GM23338 (cell line): Measurements from ENCODE around the gene HSCB. TPM values are rescaled to one million over a fixed set of nuclear protein-coding genes. Genes with fewer than 3 reads are reported as not detected.
A peak's percentile ranks its signal among the peaks of the same experiment; 100 is the strongest.

Experiments used
- ATAC-seq: fragments of 200-7000 bp; cut with Tn5 transposase; 3 replicates; pipeline ENCODE4 v1.9.1; 2020
- DNase-seq: peaks from one replicate; pipeline ENCODE4 v3.0.0-alpha.2; 2015; ENCODE audit warnings: low spot score
- H2AFZ ChIP-seq: fragments of 200-600 bp; sonication (generic); 2 replicates; pipeline ENCODE4 v1.8.0; 2016; ENCODE audit warnings: antibody characterized with exemption, mild to moderate bottlenecking, moderate library complexity
- H3F3A ChIP-seq: fragments of 200-600 bp; sonication (generic); replicated peaks from 2 replicates; pipeline ENCODE4 v1.8.0; 2017; ENCODE audit warnings: antibody characterized with exemption, mixed run types, low read depth
- H3K27ac ChIP-seq: fragments of 200-600 bp; sonication (generic); 2 replicates; pipeline ENCODE4 v1.6.1; 2016; ENCODE audit warnings: low read depth
- H3K27me3 ChIP-seq: fragments of 200-600 bp; sonication (generic); 2 replicates; pipeline ENCODE4 v1.8.0; 2016; ENCODE audit warnings: mild to moderate bottlenecking, mixed run types, moderate library complexity; ENCODE audit not compliant: insufficient read depth
- H3K36me3 ChIP-seq: fragments of 200-600 bp; sonication (generic); 2 replicates; pipeline ENCODE4 v1.8.0; 2016; ENCODE audit warnings: mild to moderate bottlenecking; ENCODE audit not compliant: insufficient read depth
- H3K4me1 ChIP-seq: fragments of 200-600 bp; sonication (generic); 2 replicates; pipeline ENCODE4 v1.8.0; 2016; ENCODE audit warnings: mild to moderate bottlenecking, moderate library complexity; ENCODE audit not compliant: insufficient read depth
- H3K4me2 ChIP-seq: fragments of 200-600 bp; sonication (generic); 2 replicates; pipeline ENCODE4 v1.7.1; 2017; ENCODE audit warnings: mixed run types
- H3K4me3 ChIP-seq: fragments of 200-600 bp; sonication (generic); 2 replicates; pipeline ENCODE4 v1.6.1; 2016; ENCODE audit warnings: mixed run types
- H3K79me2 ChIP-seq: fragments of 200-600 bp; sonication (generic); replicated peaks from 2 replicates; pipeline ENCODE4 v1.8.0; 2017; ENCODE audit warnings: mild to moderate bottlenecking; ENCODE audit not compliant: insufficient read depth
- H3K9me2 ChIP-seq: fragments of 200-600 bp; sonication (generic); 2 replicates; pipeline ENCODE4 v1.8.0; 2017; ENCODE audit not compliant: insufficient read depth
- H4K20me1 ChIP-seq: fragments of 200-600 bp; sonication (generic); replicated peaks from 2 replicates; pipeline ENCODE4 v1.8.0; 2017; ENCODE audit warnings: mild to moderate bottlenecking; ENCODE audit not compliant: insufficient read depth
- H3K27ac Mint-ChIP-seq: 2 replicates; pipeline ENCODE4 v1.8.0; 2020; ENCODE audit warnings: inconsistent platforms, mild to moderate bottlenecking, moderate library complexity, mixed read lengths
- H3K27me3 Mint-ChIP-seq: 3 replicates; pipeline ENCODE4 v1.8.0; 2022; ENCODE audit warnings: low read depth, mild to moderate bottlenecking, moderate library complexity, mixed read lengths, inconsistent platforms; ENCODE audit not compliant: insufficient read depth, poor library complexity
- H3K36me3 Mint-ChIP-seq: 3 replicates; pipeline ENCODE4 v1.8.0; 2021; ENCODE audit warnings: low read depth, mild to moderate bottlenecking, inconsistent platforms, moderate library complexity, mixed read lengths
- H3K4me1 Mint-ChIP-seq: 3 replicates; pipeline ENCODE4 v1.8.0; 2020; ENCODE audit warnings: mild to moderate bottlenecking, inconsistent platforms, mixed read lengths
- H3K4me3 Mint-ChIP-seq: 3 replicates; pipeline ENCODE4 v1.8.0; 2021; ENCODE audit warnings: moderate library complexity, mild to moderate bottlenecking, inconsistent platforms, mixed read lengths
- H3K9me3 Mint-ChIP-seq: 3 replicates; pipeline ENCODE4 v1.8.0; 2020; ENCODE audit warnings: moderate library complexity, mild to moderate bottlenecking, inconsistent platforms, mixed read lengths
- CREB1 ChIP-seq: fragments of 250-450 bp; sonication (Bioruptor Pico); IDR thresholded peaks from 2 replicates; pipeline ENCODE4 v1.5.0; 2020; ENCODE audit warnings: low read depth, mild to moderate bottlenecking, moderate library complexity
- EZH2 ChIP-seq: fragments of 200-600 bp; sonication (generic); IDR thresholded peaks from one replicate; pipeline ENCODE4 v1.8.0; 2017; ENCODE audit warnings: antibody characterized with exemption, mild to moderate bottlenecking, low read depth; ENCODE audit not compliant: unreplicated experiment
- POLR2AphosphoS5 ChIP-seq: IDR thresholded peaks from 2 replicates; pipeline ENCODE4 v1.6.1; 2016; ENCODE audit warnings: antibody characterized with exemption, low read depth
- REST ChIP-seq: IDR thresholded peaks from one replicate; pipeline ENCODE4 v1.6.1; 2018; ENCODE audit warnings: antibody characterized with exemption; ENCODE audit not compliant: unreplicated experiment
- polyA plus RNA-seq: library from polyadenylated mRNA; unstranded; fragments of >200 nt; fragmentation: Nextera tagmentation; extraction: Ambion mirVana; gene quantifications from 2 replicates; pipeline ENCODE4 v1.2.1, GENCODE V29; 2016
- total RNA-seq: library from RNA; depleted of rRNA; stranded (reverse); fragments of >200 nt; shearing (Covaris generic); gene quantifications from 2 replicates; pipeline ENCODE4 v1.2.3, GENCODE V29; 2014
- TF ChIP-seq, protein P1 (sequence below): fragments of 250-450 bp; sonication (Bioruptor Pico); IDR thresholded peaks from 2 replicates; pipeline ENCODE4 v1.5.0; 2020; ENCODE audit warnings: mild to moderate bottlenecking, moderate library complexity

The HSCB gene
- total and polyA plus RNA-seq, 2 experiments from 2014 or later, result 18.6 to 30.9 TPM

DNA sequence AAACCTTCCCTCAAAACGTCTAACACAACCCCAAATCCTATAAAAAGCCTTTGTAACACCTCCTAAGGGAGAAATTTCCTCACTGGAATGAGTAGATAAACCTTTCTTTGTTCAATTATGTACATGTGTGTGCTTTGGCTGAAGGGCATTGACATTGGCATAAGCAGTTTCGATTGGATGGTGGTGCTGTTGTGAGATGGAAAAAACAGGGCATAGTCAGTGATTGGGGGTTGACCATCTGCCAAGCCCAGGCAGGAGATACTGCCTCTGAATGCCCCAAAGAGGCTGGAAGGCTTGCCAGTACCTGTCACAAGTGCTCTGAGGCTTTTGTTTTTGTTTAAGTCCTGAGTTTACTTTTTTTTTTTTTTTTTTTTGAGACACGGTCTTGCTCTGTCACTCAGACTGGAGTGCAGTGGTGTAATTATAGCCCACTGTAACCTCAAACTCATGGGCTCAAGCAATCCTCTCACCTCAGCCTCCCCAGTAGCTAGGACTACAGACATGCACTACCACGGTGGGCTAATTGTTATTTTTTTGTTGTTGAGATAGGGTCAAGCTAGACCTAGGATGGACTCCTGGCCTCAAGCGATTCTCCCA is 29.5 kb downstream of the HSCB start:
- no peaks in the 10 kb centered on the region for H3K27me3 ChIP-seq
- peaks cover 4% of the 10 kb centered on the region for H3K27me3 Mint-ChIP-seq
- H3K79me2 ChIP-seq, result peaks cover 31% of the 10 kb centered on the region
- no peak overlapping the region for H3K4me3 ChIP-seq
- H3K27ac Mint-ChIP-seq, result no peak overlapping the region
- TF ChIP-seq REST (no peak), EZH2 (no peak), CREB1 (CRISPR knock-in tag) (no peak), POLR2AphosphoS5 (no peak)
- TF ChIP-seq, protein P1, sequence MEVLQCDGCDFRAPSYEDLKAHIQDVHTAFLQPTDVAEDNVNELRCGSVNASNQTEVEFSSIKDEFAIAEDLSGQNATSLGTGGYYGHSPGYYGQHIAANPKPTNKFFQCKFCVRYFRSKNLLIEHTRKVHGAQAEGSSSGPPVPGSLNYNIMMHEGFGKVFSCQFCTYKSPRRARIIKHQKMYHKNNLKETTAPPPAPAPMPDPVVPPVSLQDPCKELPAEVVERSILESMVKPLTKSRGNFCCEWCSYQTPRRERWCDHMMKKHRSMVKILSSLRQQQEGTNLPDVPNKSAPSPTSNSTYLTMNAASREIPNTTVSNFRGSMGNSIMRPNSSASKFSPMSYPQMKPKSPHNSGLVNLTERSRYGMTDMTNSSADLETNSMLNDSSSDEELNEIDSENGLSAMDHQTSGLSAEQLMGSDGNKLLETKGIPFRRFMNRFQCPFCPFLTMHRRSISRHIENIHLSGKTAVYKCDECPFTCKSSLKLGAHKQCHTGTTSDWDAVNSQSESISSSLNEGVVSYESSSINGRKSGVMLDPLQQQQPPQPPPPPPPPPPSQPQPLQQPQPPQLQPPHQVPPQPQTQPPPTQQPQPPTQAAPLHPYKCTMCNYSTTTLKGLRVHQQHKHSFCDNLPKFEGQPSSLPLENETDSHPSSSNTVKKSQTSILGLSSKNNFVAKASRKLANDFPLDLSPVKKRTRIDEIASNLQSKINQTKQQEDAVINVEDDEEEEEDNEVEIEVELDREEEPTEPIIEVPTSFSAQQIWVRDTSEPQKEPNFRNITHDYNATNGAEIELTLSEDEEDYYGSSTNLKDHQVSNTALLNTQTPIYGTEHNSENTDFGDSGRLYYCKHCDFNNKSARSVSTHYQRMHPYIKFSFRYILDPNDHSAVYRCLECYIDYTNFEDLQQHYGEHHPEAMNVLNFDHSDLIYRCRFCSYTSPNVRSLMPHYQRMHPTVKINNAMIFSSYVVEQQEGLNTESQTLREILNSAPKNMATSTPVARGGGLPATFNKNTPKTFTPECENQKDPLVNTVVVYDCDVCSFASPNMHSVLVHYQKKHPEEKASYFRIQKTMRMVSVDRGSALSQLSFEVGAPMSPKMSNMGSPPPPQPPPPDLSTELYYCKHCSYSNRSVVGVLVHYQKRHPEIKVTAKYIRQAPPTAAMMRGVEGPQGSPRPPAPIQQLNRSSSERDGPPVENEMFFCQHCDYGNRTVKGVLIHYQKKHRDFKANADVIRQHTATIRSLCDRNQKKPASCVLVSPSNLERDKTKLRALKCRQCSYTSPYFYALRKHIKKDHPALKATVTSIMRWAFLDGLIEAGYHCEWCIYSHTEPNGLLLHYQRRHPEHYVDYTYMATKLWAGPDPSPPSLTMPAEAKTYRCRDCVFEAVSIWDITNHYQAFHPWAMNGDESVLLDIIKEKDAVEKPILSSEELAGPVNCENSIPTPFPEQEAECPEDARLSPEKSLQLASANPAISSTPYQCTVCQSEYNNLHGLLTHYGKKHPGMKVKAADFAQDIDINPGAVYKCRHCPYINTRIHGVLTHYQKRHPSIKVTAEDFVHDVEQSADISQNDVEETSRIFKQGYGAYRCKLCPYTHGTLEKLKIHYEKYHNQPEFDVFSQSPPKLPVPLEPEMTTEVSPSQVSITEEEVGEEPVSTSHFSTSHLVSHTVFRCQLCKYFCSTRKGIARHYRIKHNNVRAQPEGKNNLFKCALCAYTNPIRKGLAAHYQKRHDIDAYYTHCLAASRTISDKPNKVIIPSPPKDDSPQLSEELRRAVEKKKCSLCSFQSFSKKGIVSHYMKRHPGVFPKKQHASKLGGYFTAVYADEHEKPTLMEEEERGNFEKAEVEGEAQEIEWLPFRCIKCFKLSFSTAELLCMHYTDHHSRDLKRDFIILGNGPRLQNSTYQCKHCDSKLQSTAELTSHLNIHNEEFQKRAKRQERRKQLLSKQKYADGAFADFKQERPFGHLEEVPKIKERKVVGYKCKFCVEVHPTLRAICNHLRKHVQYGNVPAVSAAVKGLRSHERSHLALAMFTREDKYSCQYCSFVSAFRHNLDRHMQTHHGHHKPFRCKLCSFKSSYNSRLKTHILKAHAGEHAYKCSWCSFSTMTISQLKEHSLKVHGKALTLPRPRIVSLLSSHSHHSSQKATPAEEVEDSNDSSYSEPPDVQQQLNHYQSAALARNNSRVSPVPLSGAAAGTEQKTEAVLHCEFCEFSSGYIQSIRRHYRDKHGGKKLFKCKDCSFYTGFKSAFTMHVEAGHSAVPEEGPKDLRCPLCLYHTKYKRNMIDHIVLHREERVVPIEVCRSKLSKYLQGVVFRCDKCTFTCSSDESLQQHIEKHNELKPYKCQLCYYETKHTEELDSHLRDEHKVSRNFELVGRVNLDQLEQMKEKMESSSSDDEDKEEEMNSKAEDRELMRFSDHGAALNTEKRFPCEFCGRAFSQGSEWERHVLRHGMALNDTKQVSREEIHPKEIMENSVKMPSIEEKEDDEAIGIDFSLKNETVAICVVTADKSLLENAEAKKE, result no peak
- H3K36me3 ChIP-seq, result 0 out of 2 replicates have a peak, but pooled peaks cover 5% of the 10 kb centered on the region
- no peak overlapping the region for H3K27ac ChIP-seq
- H3K4me1 ChIP-seq, result no peaks in the 10 kb centered on the region
- no peak for ATAC-seq
- peaks cover 8% of the 10 kb centered on the region; the same call in 2 of the 3 replicates for H3K9me3 Mint-ChIP-seq
- H3K4me1 Mint-ChIP-seq, result peaks cover 5% of the 10 kb centered on the region
- no peak overlapping the region for H3K4me3 Mint-ChIP-seq
- no peak overlapping the region for H3K4me2 ChIP-seq
- DNase-seq, result no peak
- H3K36me3 Mint-ChIP-seq, result peaks cover 27% of the 10 kb centered on the region
- no peaks in the 10 kb centered on the region for H3F3A ChIP-seq
- H2AFZ ChIP-seq, result peak overlapping the region; percentile 66; the same call in 1 of the 2 replicates
- no peaks in the 10 kb centered on the region; the same call in 1 of the 2 replicates for H4K20me1 ChIP-seq
- H3K9me2 ChIP-seq, result no peaks in the 10 kb centered on the region
